Endodermal cell (in vitro differentiated cells): Measurements from ENCODE around the gene COL28A1. TPM values are rescaled to one million over a fixed set of nuclear protein-coding genes. Genes with fewer than 3 reads are reported as not detected.
"Not testable (repeated sequence)": the region's sequence is repeated elsewhere in the genome, so short reads cannot be mapped to it uniquely, and the experiment has no call there.

ENCODE experiments used
- DNase-seq: peaks from one replicate; pipeline ENCODE4 v3.0.0-alpha.2; 2017
- H3K27ac ChIP-seq: 2 replicates; pipeline ENCODE4 v1.5.1; 2013; ENCODE audit warnings: mild to moderate bottlenecking, low read depth, low read length, moderate library complexity
- H3K27me3 ChIP-seq: 2 replicates; pipeline ENCODE4 v1.6.1; 2013; ENCODE audit warnings: mild to moderate bottlenecking, low read length, moderate library complexity; ENCODE audit not compliant: insufficient read depth, control insufficient read depth, poor library complexity, severe bottlenecking
- H3K36me3 ChIP-seq: 2 replicates; pipeline ENCODE4 v1.7.0; 2013; ENCODE audit warnings: mild to moderate bottlenecking, low read length, moderate library complexity; ENCODE audit not compliant: control insufficient read depth, insufficient read depth
- H3K4me1 ChIP-seq: one replicate; pipeline ENCODE4 v1.7.0; 2013; ENCODE audit warnings: low read length; ENCODE audit not compliant: control insufficient read depth, insufficient read depth
- H3K4me3 ChIP-seq: 2 replicates; pipeline ENCODE4 v1.5.1; 2013; ENCODE audit warnings: mild to moderate bottlenecking, low read length, moderate library complexity
- H3K9ac ChIP-seq: 2 replicates; pipeline ENCODE4 v1.6.1; 2013; ENCODE audit warnings: mild to moderate bottlenecking, low read length, moderate library complexity; ENCODE audit not compliant: poor library complexity, severe bottlenecking; ENCODE audit errors: extremely low read depth
- H3K9me3 ChIP-seq: 2 replicates; pipeline ENCODE4 v1.6.1; 2013; ENCODE audit warnings: mild to moderate bottlenecking, low read length, moderate library complexity; ENCODE audit not compliant: control insufficient read depth
- H3K27ac Mint-ChIP-seq: 2 replicates; pipeline ENCODE4 v1.8.0; 2020; ENCODE audit warnings: mixed read lengths
- H3K27me3 Mint-ChIP-seq: 2 replicates; pipeline ENCODE4 v1.8.0; 2021; ENCODE audit warnings: mild to moderate bottlenecking, mixed read lengths; ENCODE audit not compliant: insufficient read depth
- H3K36me3 Mint-ChIP-seq: 2 replicates; pipeline ENCODE4 v1.8.0; 2020; ENCODE audit warnings: low read depth, mixed read lengths
- H3K4me1 Mint-ChIP-seq: 2 replicates; pipeline ENCODE4 v1.8.0; 2020; ENCODE audit warnings: mixed read lengths
- H3K4me3 Mint-ChIP-seq: 2 replicates; pipeline ENCODE4 v1.8.0; 2020; ENCODE audit warnings: mild to moderate bottlenecking, moderate library complexity, mixed read lengths
- H3K9me3 Mint-ChIP-seq: 2 replicates; pipeline ENCODE4 v1.8.0; 2020; ENCODE audit warnings: mild to moderate bottlenecking, mixed read lengths
- WGBS, 2 experiments: methylation state at CpG; one replicate each; pipeline versions ENCODE4 v1.1.5 to v1.1.7; 2013; ENCODE audit warnings: missing lambda C conversion rate in 2 of 2, mixed read lengths in 1 of 2; ENCODE audit not compliant: insufficient coverage in 1 of 2, insufficient read length in 1 of 2; 5-methylcytosine and 5-hydroxymethylcytosine counted together
- total RNA-seq, 2 donors: library from RNA; stranded (reverse); fragmentation: NEBNext Ultra II Directional in 1 of 2; extraction: Animal tissue kit (Norgen Biotek cat#: 25700) in 1 of 2; gene quantifications; 2 replicates in 1 of 2; 3 replicates in 1 of 2; pipeline ENCODE4 v1.2.1, GENCODE V29; 2021
- TF ChIP-seq, protein P1 (sequence below): fragments of 200-600 bp; sonication (generic); conservative IDR thresholded peaks from 2 replicates; pipeline ENCODE4 v1.5.0; 2021; ENCODE audit warnings: antibody characterized with exemption, mild to moderate bottlenecking

Gene COL28A1
- total RNA-seq, 2 donors from 2014 or later, result 0.44 to 1.2 TPM

DNA sequence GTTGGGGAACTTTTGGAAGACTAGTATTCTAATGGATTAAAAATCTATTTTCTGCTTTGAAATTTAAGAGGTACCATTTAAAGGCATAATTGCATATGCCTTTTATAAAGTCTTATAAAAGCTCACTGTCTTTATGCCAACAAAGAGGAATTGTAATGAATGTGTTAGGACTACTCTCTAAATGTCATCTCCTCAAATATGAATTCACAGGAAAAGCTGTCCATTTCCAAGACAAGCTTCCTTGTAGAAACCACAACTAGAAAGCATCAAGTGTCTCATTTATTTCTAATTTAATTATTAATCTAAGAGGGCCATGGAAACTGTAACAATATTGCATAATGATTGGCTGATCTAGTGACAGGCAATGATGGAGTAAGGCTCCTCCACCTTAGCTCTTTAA lies 130.2 kb downstream of the COL28A1 start:
- H3K36me3 ChIP-seq, result no peaks in the 10 kb centered on the region
- H3K9me3 ChIP-seq, result peaks cover 15% of the 10 kb centered on the region
- Mint-ChIP-seq H3K27ac (no peak overlapping the region), H3K36me3 (peaks cover 2% of the 10 kb centered on the region), H3K4me1 (peaks cover 6% of the 10 kb centered on the region), H3K27me3 (no peaks in the 10 kb centered on the region), H3K9me3 (peaks cover 9% of the 10 kb centered on the region), H3K4me3 (no peak overlapping the region)
- H3K9ac ChIP-seq, result no peak overlapping the region
- DNase-seq, result no peak
- no peak overlapping the region for H3K27ac ChIP-seq
- TF ChIP-seq, protein P1, sequence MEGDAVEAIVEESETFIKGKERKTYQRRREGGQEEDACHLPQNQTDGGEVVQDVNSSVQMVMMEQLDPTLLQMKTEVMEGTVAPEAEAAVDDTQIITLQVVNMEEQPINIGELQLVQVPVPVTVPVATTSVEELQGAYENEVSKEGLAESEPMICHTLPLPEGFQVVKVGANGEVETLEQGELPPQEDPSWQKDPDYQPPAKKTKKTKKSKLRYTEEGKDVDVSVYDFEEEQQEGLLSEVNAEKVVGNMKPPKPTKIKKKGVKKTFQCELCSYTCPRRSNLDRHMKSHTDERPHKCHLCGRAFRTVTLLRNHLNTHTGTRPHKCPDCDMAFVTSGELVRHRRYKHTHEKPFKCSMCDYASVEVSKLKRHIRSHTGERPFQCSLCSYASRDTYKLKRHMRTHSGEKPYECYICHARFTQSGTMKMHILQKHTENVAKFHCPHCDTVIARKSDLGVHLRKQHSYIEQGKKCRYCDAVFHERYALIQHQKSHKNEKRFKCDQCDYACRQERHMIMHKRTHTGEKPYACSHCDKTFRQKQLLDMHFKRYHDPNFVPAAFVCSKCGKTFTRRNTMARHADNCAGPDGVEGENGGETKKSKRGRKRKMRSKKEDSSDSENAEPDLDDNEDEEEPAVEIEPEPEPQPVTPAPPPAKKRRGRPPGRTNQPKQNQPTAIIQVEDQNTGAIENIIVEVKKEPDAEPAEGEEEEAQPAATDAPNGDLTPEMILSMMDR, result no peak
- no peak overlapping the region for H3K4me3 ChIP-seq
- no peaks in the 10 kb centered on the region for H3K27me3 ChIP-seq
- H3K4me1 ChIP-seq, result no peaks in the 10 kb centered on the region

DNA sequence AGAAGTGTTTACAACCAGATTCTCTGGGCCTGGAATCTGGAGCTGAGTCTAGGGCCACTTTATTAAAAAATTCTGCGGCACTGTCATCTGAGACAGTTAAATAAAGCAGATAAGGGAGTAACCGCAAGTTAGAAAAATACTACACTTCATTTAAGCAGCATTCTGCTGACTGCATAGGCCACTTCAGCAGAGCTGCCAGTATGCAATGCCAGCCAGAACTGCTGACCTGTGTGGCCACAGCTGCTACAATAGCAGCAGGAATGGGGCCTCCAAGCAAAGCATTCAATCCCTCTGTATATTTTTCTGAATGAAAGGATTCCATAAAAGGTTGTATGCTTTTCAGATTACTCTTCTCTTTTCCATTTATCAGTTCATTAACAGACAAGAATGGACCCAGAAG lies 136.0 kb downstream of the COL28A1 start:
- Histone ChIP-seq H3K4me1 (no peaks in the 10 kb centered on the region), H3K4me3 (no peak overlapping the region), H3K36me3 (no peaks in the 10 kb centered on the region), H3K27ac (no peak overlapping the region), H3K9me3 (no peaks in the 10 kb centered on the region), H3K9ac (no peak overlapping the region), H3K27me3 (no peaks in the 10 kb centered on the region)
- Mint-ChIP-seq H3K27ac (no peak overlapping the region), H3K9me3 (no peaks in the 10 kb centered on the region), H3K27me3 (no peaks in the 10 kb centered on the region), H3K36me3 (no peaks in the 10 kb centered on the region), H3K4me3 (no peak overlapping the region), H3K4me1 (peaks cover 14% of the 10 kb centered on the region)
- 95 to 100% methylated on average over 1 to 2 of the region's 2 CpGs for WGBS, 2 experiments
- DNase-seq, result no peak
- TF ChIP-seq, protein P1, result no peak

DNA sequence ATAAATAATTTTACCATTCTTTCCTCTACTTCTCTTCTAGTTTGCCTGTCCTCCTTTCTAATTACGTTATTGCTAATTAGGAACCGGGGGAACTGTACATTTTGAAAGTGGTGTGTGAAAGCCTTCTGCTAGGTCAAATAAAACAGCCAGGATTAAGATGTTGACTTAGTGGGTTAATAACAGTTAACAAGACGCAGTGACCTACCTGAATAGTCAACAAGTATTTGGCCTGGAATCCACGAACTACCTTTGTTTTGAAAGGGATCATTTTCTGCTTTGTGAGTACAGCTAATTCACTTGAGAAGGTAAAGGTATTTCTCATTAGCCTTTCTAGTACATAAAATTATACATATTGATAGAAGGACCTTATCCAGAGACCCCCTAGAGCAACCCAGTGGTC lies 139.9 kb downstream of the COL28A1 start:
- H3K4me3 Mint-ChIP-seq, result no peak overlapping the region
- TF ChIP-seq, protein P1, result no peak
- H3K9me3 Mint-ChIP-seq, result peaks cover 27% of the 10 kb centered on the region
- Histone ChIP-seq H3K9me3 (no peaks in the 10 kb centered on the region), H3K4me3 (no peak overlapping the region), H3K27me3 (no peaks in the 10 kb centered on the region), H3K27ac (no peak overlapping the region), H3K36me3 (no peaks in the 10 kb centered on the region), H3K4me1 (no peaks in the 10 kb centered on the region), H3K9ac (no peak overlapping the region)
- 85% methylated on average over 4 of the region's 4 CpGs; no CpG with 5 or more reads in 1 of the 2 experiments for WGBS, 2 experiments
- H3K4me1 Mint-ChIP-seq, result peaks cover 12% of the 10 kb centered on the region
- peaks cover 4% of the 10 kb centered on the region for H3K36me3 Mint-ChIP-seq
- no peak overlapping the region for H3K27ac Mint-ChIP-seq
- no peaks in the 10 kb centered on the region for H3K27me3 Mint-ChIP-seq
- no peak for DNase-seq

DNA sequence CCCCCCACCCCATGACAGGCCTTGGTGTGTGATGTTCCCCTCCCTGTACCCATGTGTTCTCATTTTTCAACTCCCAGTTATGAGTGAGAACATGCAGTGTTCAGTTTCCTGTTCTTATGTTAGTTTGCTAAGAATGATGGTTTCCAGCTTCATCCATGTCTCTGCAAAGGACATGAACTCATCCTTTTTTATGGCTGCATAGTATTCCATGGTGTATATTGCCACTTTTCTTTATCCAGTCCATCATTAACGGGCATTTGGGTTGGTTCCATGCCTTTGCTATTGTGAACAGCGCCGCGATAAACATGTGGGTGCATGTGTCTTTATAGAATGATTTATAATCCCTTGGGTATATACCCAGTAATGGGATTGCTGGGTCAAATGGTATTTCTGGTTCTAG lies 147.5 kb downstream of the COL28A1 start:
- H3K9me3 Mint-ChIP-seq, result peaks cover 50% of the 10 kb centered on the region
- not testable (repeated sequence) for H3K4me1 ChIP-seq, H3K4me3 ChIP-seq, H3K27me3 ChIP-seq, DNase-seq, H3K27me3 Mint-ChIP-seq, H3K9me3 ChIP-seq, H3K36me3 ChIP-seq, H3K27ac Mint-ChIP-seq, H3K27ac ChIP-seq, H3K9ac ChIP-seq, H3K4me3 Mint-ChIP-seq, H3K4me1 Mint-ChIP-seq, H3K36me3 Mint-ChIP-seq
- 80 to 93% methylated on average over 1 to 4 of the region's 4 CpGs for WGBS, 2 experiments
